ENCODE data around the gene RBPMS2.
A peak's percentile ranks its signal among the peaks of the same experiment; 100 is the strongest.

RBPMS2 gene

GRCh38 chr15:64701051-64701450, 74.3 kb downstream of the RBPMS2 start:
- DNase-seq (ENCODE audit: extremely low spot score, insufficient read length, low read depth), result no peak
- no peak for FAIRE-seq

- FAIRE-seq (no peak), DNase-seq (ENCODE audit: extremely low spot score, insufficient read length, low read depth) (no peak)
Observed at GRCh38 chr15:64699751-64700388, 75.5 kb downstream of the RBPMS2 start.

- no peak for DNase-seq (ENCODE audit: extremely low spot score, insufficient read length, low read depth)
- FAIRE-seq, result no peak
Observed at GRCh38 chr15:64698823-64699222, 76.6 kb downstream of the RBPMS2 start.

GRCh38 chr15:64697911-64698369, 77.4 kb downstream of the RBPMS2 start:
- peak; percentile 49 for FAIRE-seq

GRCh38 chr15:64696481-64696880, 78.9 kb downstream of the RBPMS2 start:
- FAIRE-seq (no peak), DNase-seq (ENCODE audit: extremely low spot score, insufficient read length, low read depth) (no peak)

More at GRCh38 chr15:64697911-64698369, 77.4 kb downstream of the RBPMS2 start:
- no peak for DNase-seq (ENCODE audit: extremely low spot score, insufficient read length, low read depth)

- DNase-seq (ENCODE audit: extremely low spot score, insufficient read length, low read depth), result no peak
- FAIRE-seq, result no peak
Observed at GRCh38 chr15:64695561-64695992, 79.8 kb downstream of the RBPMS2 start.

- FAIRE-seq (no peak), DNase-seq (ENCODE audit: extremely low spot score, insufficient read length, low read depth) (no peak)
Observed at GRCh38 chr15:64694816-64695215, 80.6 kb downstream of the RBPMS2 start.

GRCh38 chr15:64693134-64693533, 82.3 kb downstream of the RBPMS2 start:
- no peak for FAIRE-seq
- DNase-seq (ENCODE audit: extremely low spot score, insufficient read length, low read depth), result no peak

- DNase-seq (ENCODE audit: extremely low spot score, insufficient read length, low read depth), result no peak
- FAIRE-seq, result no peak
Observed at GRCh38 chr15:64691896-64692565, 83.4 kb downstream of the RBPMS2 start.

- DNase-seq (ENCODE audit: extremely low spot score, insufficient read length, low read depth), result no peak
- FAIRE-seq, result no peak
Observed at GRCh38 chr15:64690578-64691296, 84.7 kb downstream of the RBPMS2 start.

- DNase-seq (ENCODE audit: extremely low spot score, insufficient read length, low read depth) (no peak), FAIRE-seq (no peak)
Observed at GRCh38 chr15:64690008-64690407, 85.4 kb downstream of the RBPMS2 start.
